ENCODE data around the gene PGBD1. TPM values are rescaled to one million over a fixed set of nuclear protein-coding genes. Genes with fewer than 3 reads are reported as not detected.

The PGBD1 gene
- total RNA-seq, 1 donor from 2014 or later = 7.9 TPM

- Histone ChIP-seq H3K27ac (ENCODE audit: low read depth, low read length) (peak overlapping the region; percentile 32), H2AFZ (ENCODE audit: low read depth, low read length) (peak overlapping the region; percentile 92), H3K4me2 (ENCODE audit: low read length) (peak overlapping the region; percentile 93), H3K27me3 (ENCODE audit: insufficient read depth, low read length) (no peaks in the 10 kb centered on the region), H4K20me1 (ENCODE audit: insufficient read depth, low read length) (no peaks in the 10 kb centered on the region), H3K9me3 (ENCODE audit: insufficient read depth, low read depth, low read length) (no peaks in the 10 kb centered on the region), H3K4me1 (ENCODE audit: insufficient read depth, low read length) (peaks cover 11% of the 10 kb centered on the region), H3K9ac (ENCODE audit: low read length) (peak overlapping the region; percentile 86), H3K4me3 (ENCODE audit: insufficient read depth, low read depth, low read length) (peak overlapping the region; percentile 81), H3K36me3 (ENCODE audit: insufficient read depth, low read length) (peaks cover 3% of the 10 kb centered on the region), H3K79me2 (ENCODE audit: insufficient read depth, low read length) (peaks cover 15% of the 10 kb centered on the region)
- FAIRE-seq (no peak), DNase-seq (ENCODE audit: low read depth) (no peak)
- peaks cover 3% of the 10 kb centered on the region for H3K36me3 Mint-ChIP-seq (ENCODE audit: low read depth, unreplicated experiment)
- H3K9me3 Mint-ChIP-seq (ENCODE audit: unreplicated experiment) = no peaks in the 10 kb centered on the region
- H3K4me1 Mint-ChIP-seq (ENCODE audit: low read depth, unreplicated experiment) = peaks cover 9% of the 10 kb centered on the region
- H3K27ac Mint-ChIP-seq (ENCODE audit: unreplicated experiment) = peak overlapping the region; percentile 87
- H3K27me3 Mint-ChIP-seq (ENCODE audit: low read depth, unreplicated experiment) = no peaks in the 10 kb centered on the region
- H3K4me3 Mint-ChIP-seq (ENCODE audit: unreplicated experiment) = peak overlapping the region; percentile 99
- TF ChIP-seq, protein P1, sequence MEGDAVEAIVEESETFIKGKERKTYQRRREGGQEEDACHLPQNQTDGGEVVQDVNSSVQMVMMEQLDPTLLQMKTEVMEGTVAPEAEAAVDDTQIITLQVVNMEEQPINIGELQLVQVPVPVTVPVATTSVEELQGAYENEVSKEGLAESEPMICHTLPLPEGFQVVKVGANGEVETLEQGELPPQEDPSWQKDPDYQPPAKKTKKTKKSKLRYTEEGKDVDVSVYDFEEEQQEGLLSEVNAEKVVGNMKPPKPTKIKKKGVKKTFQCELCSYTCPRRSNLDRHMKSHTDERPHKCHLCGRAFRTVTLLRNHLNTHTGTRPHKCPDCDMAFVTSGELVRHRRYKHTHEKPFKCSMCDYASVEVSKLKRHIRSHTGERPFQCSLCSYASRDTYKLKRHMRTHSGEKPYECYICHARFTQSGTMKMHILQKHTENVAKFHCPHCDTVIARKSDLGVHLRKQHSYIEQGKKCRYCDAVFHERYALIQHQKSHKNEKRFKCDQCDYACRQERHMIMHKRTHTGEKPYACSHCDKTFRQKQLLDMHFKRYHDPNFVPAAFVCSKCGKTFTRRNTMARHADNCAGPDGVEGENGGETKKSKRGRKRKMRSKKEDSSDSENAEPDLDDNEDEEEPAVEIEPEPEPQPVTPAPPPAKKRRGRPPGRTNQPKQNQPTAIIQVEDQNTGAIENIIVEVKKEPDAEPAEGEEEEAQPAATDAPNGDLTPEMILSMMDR (IDR thresholded peaks at IDR 0.05; ENCODE audit: insufficient read depth, low read depth, low read length) = no peak
- TF ChIP-seq EZH2 (IDR thresholded peaks at IDR 0.05; ENCODE audit: insufficient read depth, low read length) = no peak
Measured at GRCh38 chr6:28251661-28252008, 29.7 kb upstream of the PGBD1 start.

DNA sequence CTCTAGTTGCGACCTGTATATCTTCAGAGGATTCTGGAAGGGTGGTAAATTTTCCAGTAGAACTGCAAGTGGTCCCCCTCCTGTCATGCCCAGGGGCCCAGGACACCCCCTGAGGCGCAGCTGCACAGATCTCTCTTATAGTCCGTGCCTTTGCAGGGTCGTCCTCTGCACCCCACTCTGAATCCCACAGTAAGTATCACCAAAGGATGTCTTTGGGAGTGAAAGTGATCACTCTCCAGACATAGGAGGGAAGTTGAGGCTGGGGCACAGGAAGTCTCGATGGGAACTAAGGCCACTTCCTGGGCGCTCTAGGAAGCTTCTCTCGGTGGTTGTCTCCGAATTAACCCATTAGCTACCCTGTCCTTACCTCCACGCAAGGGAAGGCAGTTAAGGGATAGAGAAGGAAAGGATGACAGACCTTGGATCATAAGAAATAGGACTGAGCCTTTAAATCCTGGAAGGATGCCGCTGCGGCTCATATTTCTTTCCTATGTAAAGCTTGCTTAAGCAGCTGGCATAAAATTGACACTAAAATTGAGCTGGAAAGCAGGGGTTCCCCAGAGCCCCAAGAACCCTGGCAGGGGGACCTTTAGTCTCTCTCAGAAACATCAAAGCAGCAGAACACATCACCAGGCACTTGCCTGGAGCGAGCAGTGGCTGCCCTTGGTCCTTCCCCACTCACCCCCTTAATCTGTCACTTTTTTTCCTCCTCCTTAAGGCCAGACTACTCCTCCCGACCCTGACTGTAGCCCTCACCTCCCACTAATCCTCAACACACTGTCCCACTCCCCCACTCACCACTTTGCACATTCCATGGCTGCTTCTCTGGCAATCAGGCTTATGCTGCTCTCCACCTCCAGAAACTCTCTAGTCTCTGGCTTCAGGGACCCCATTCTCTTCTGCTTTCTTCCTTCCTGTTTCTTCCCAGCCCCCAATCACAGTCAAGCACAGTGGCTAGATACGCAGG, 29.1 kb upstream of the PGBD1 start, which contains the start of gene ZKSCAN4:
ZKSCAN4 (minus strand) TSS at position 261 of the 967 bp plus-strand sequence. CDS start 289 bp downstream, outside the sequence.
- peaks cover 15% of the 10 kb centered on the region for H3K79me2 ChIP-seq (ENCODE audit: insufficient read depth, low read length)
- H3K4me3 Mint-ChIP-seq (ENCODE audit: unreplicated experiment) = peak within 1 kb of the TSS; percentile 99
- no peaks in the 10 kb centered on the region for H4K20me1 ChIP-seq (ENCODE audit: insufficient read depth, low read length)
- H3K36me3 Mint-ChIP-seq (ENCODE audit: low read depth, unreplicated experiment) = peaks cover 3% of the 10 kb centered on the region
- peak within 1 kb of the TSS; percentile 32 for H3K27ac ChIP-seq (ENCODE audit: low read depth, low read length)
- H3K9me3 Mint-ChIP-seq (ENCODE audit: unreplicated experiment) = no peaks in the 10 kb centered on the region
- H3K27ac Mint-ChIP-seq (ENCODE audit: unreplicated experiment) = peak within 1 kb of the TSS; percentile 87
- DNase-seq (ENCODE audit: low read depth) (peak; percentile 87), FAIRE-seq (peak; percentile 77)
- TF ChIP-seq, protein P1 (IDR thresholded peaks at IDR 0.05; ENCODE audit: insufficient read depth, low read depth, low read length) = no peak
- no peak for TF ChIP-seq EZH2 (IDR thresholded peaks at IDR 0.05; ENCODE audit: insufficient read depth, low read length)
- no peaks in the 10 kb centered on the region for H3K27me3 Mint-ChIP-seq (ENCODE audit: low read depth, unreplicated experiment)
- peak within 1 kb of the TSS; percentile 92 for H2AFZ ChIP-seq (ENCODE audit: low read depth, low read length)
- peaks cover 3% of the 10 kb centered on the region for H3K36me3 ChIP-seq (ENCODE audit: insufficient read depth, low read length)
- H3K4me3 ChIP-seq (ENCODE audit: insufficient read depth, low read depth, low read length) = peak within 1 kb of the TSS; percentile 81
- H3K4me1 Mint-ChIP-seq (ENCODE audit: low read depth, unreplicated experiment) = peaks cover 9% of the 10 kb centered on the region
- H3K9ac ChIP-seq (ENCODE audit: low read length) = peak within 1 kb of the TSS; percentile 86
- H3K27me3 ChIP-seq (ENCODE audit: insufficient read depth, low read length) = no peaks in the 10 kb centered on the region
- peak within 1 kb of the TSS; percentile 93 for H3K4me2 ChIP-seq (ENCODE audit: low read length)
- no peaks in the 10 kb centered on the region for H3K9me3 ChIP-seq (ENCODE audit: insufficient read depth, low read depth, low read length)
- H3K4me1 ChIP-seq (ENCODE audit: insufficient read depth, low read length) = peaks cover 11% of the 10 kb centered on the region
